Effector memory CD8-positive, alpha-beta T cell (primary cell): ENCODE results near the gene AQP6.
"Not testable (repeated sequence)": the region's sequence is repeated elsewhere in the genome, so short reads cannot be mapped to it uniquely, and the experiment has no call there.

Experiments used
- ATAC-seq: fragments of 150-1000 bp; cut with Tn5 transposase; replicated peaks from 2 replicates; pipeline ENCODE4 v1.10.0; 2021; ENCODE audit warnings: mild to moderate bottlenecking, moderate library complexity
- DNase-seq, 3 experiments: peaks; one replicate each; pipeline ENCODE4 v3.0.0; 2021
- H3K27ac Mint-ChIP-seq, 2 donors: one replicate each; pipeline ENCODE4 v1.8.0; 2022; ENCODE audit warnings: mild to moderate bottlenecking in 2 of 2, mixed read lengths in 2 of 2, moderate library complexity in 2 of 2
- H3K27me3 Mint-ChIP-seq, 2 donors: one replicate each; pipeline ENCODE4 v1.8.0; 2022; ENCODE audit warnings: mixed read lengths in 2 of 2
- H3K36me3 Mint-ChIP-seq: one replicate; pipeline ENCODE4 v1.8.0; 2022; ENCODE audit warnings: mild to moderate bottlenecking, moderate library complexity, mixed read lengths; ENCODE audit not compliant: insufficient read depth
- H3K4me1 Mint-ChIP-seq, 2 donors: one replicate each; pipeline ENCODE4 v1.8.0; 2022; ENCODE audit warnings: low read depth in 2 of 2, mixed read lengths in 2 of 2
- H3K4me3 Mint-ChIP-seq, 2 donors: one replicate each; pipeline ENCODE4 v1.8.0; 2022; ENCODE audit warnings: mild to moderate bottlenecking in 2 of 2, mixed read lengths in 2 of 2, moderate library complexity in 2 of 2
- H3K9me3 Mint-ChIP-seq, 2 donors: one replicate each; pipeline ENCODE4 v1.8.0; 2022; ENCODE audit warnings: mixed read lengths in 2 of 2

Gene AQP6

GRCh38 chr12:49976557-49976956 is 3.8 kb downstream of the AQP6 start:
- Mint-ChIP-seq H3K4me3 (no peak overlapping the region), H3K27ac (no peak overlapping the region)

DNA sequence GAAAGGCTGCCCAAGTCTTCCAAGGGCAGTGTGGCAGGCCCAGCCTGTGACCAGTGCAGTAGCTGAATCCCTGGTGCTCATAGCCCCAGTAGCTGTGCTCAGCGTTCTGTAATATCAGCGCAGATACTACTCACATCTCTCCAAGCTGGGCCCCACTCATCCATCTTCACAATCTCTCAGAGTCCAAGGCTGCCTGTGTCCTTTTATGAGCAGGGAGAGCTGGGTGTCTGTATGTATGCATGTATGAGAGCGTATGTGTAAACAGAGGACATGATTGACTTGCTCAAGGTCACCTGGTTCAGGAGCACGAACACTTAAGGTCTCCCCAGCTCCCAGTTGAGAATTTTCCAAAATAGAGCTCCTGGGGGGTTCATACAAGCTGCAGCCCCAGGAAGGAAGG is 5.4 kb downstream of the AQP6 start:
- DNase-seq (no peak), ATAC-seq (no peak)
- Mint-ChIP-seq H3K36me3 (no peaks in the 10 kb centered on the region), H3K27ac (no peak overlapping the region), H3K4me1 (no peaks in the 10 kb centered on the region), H3K9me3 (no peaks in the 10 kb centered on the region), H3K27me3 (no peaks in the 10 kb centered on the region), H3K4me3 (no peak overlapping the region)

More at GRCh38 chr12:49976557-49976956, 3.8 kb downstream of the AQP6 start:
- Mint-ChIP-seq H3K9me3 (no peaks in the 10 kb centered on the region), H3K36me3 (no peaks in the 10 kb centered on the region), H3K27me3 (no peaks in the 10 kb centered on the region), H3K4me1 (no peaks in the 10 kb centered on the region)
- no peak for ATAC-seq
- DNase-seq: no peak

DNA sequence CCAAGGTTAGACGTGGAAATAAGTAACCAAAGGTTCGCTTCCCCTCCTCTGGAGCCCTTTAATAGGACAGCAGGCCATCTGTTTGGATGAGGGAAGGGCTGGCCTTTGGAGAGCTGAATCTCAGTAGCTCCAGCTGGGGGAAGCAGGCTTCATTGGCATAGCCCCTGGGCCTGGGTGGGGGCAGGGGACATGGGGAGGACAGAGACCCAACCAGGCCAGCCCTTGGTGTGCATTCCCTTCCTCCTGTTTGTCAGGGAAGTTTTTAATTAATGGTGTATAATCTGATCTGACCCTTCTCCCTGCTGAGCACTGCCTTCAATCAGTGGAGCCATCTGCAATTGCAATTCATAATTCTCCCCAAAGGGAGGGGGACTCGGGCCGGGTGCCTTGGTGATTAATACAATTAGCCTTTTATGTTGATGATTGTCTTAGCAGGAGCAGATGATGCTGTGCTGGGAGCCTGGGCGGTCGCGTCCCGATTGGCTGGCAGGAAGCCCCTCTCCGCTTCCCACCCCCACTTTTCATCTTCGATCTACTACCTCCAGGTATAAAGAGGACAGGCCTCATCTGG is 6.4 kb downstream of the AQP6 start:
- H3K9me3 Mint-ChIP-seq: no peaks in the 10 kb centered on the region
- H3K27ac Mint-ChIP-seq: peak overlapping the region in 1 of 2 donors; percentile 31
- H3K36me3 Mint-ChIP-seq: no peaks in the 10 kb centered on the region
- DNase-seq: no peak
- no peaks in the 10 kb centered on the region for H3K4me1 Mint-ChIP-seq
- ATAC-seq: no peak
- H3K27me3 Mint-ChIP-seq: no peaks in the 10 kb centered on the region
- H3K4me3 Mint-ChIP-seq: no peak overlapping the region

DNA sequence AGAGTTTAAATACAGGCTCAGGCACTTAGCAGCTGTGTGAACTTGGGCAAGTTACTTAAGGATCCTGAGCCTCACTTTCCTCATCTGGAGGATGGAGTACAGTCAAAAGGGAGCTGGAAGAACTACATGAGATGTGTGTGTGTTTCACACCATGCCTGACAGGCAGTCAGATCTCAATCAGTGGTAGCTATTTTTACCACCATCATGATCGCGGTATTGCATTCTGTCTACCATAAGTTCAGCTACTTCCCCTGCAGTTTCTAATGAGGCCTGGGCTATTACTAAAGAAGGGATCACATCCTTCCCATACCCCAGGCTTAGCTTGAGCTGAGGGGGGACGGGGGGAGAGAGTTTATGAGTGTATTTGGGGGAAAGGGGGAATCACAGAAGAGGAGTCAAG is 7.0 kb downstream of the AQP6 start:
- H3K36me3 Mint-ChIP-seq: no peaks in the 10 kb centered on the region
- no peaks in the 10 kb centered on the region for H3K4me1 Mint-ChIP-seq
- DNase-seq (no peak), ATAC-seq (no peak)
- H3K9me3 Mint-ChIP-seq: no peaks in the 10 kb centered on the region
- no peak overlapping the region for H3K4me3 Mint-ChIP-seq
- H3K27ac Mint-ChIP-seq: peak overlapping the region in 1 of 2 donors; percentile 31
- H3K27me3 Mint-ChIP-seq: no peaks in the 10 kb centered on the region

GRCh38 chr12:49980501-49981349 is 8.0 kb downstream of the AQP6 start:
- no peaks in the 10 kb centered on the region for H3K36me3 Mint-ChIP-seq
- no peak overlapping the region for H3K4me3 Mint-ChIP-seq
- DNase-seq: no peak
- H3K27ac Mint-ChIP-seq: no peak overlapping the region
- no peak for ATAC-seq
- H3K9me3 Mint-ChIP-seq: no peaks in the 10 kb centered on the region
- no peaks in the 10 kb centered on the region for H3K4me1 Mint-ChIP-seq
- H3K27me3 Mint-ChIP-seq: no peaks in the 10 kb centered on the region

DNA sequence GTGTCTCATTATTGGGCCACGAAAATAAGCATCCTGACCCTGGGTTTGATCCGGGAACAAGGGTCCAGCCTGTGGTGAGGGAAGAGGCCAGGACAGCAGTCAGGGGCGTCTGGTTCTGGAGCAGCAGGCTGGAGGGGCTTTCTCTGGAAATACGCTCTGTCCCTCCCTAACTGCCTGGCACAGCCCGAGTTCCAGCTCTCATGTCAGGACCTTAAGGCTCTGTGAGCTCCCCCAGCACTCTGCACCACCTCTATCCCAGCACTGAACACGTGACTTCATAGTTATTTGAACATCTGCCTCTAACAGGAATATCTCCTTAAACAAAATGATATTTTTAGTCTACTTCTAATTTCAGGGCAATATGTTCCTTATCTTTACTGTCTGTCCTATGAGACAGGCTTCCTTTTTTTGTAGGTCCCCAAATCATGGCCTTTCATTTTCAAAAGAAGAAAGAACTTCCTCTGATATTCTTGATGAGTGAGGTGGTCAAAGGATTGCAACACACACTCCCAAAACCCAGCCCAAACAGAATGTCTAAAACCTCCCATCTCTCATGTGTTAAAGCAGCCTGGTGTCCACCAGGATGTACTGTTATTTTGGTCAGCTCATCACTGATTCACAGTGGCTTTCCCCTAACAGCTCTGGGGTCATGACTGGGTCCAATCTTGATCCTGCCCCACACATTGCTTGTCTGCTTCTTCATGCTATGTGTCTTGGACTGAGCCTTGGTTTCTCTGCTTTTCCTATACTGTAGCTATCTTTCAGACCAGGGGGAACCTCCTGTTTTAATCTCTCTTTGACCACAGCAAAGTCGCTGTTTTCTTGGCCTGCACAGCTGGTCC is 9.7 kb downstream of the AQP6 start:
- H3K27ac Mint-ChIP-seq: no peak overlapping the region

GRCh38 chr12:49983892-49984291 is 11.1 kb downstream of the AQP6 start:
- Mint-ChIP-seq H3K4me1 (no peaks in the 10 kb centered on the region), H3K27me3 (no peaks in the 10 kb centered on the region), H3K27ac (peak overlapping the region in 1 of 2 donors; percentile 15), H3K36me3 (no peaks in the 10 kb centered on the region), H3K4me3 (no peak overlapping the region), H3K9me3 (no peaks in the 10 kb centered on the region)
- ATAC-seq: no peak
- DNase-seq: no peak

More for the DNA sequence above, 9.7 kb downstream of the AQP6 start:
- Mint-ChIP-seq H3K36me3 (no peaks in the 10 kb centered on the region), H3K4me1 (no peaks in the 10 kb centered on the region), H3K9me3 (no peaks in the 10 kb centered on the region), H3K4me3 (no peak overlapping the region), H3K27me3 (no peaks in the 10 kb centered on the region)
- no peak for ATAC-seq
- DNase-seq: no peak

- Mint-ChIP-seq H3K4me1 (no peaks in the 10 kb centered on the region), H3K36me3 (peaks cover 5% of the 10 kb centered on the region), H3K27me3 (no peaks in the 10 kb centered on the region), H3K9me3 (no peaks in the 10 kb centered on the region), H3K27ac (no peak overlapping the region), H3K4me3 (no peak overlapping the region)
- ATAC-seq (no peak), DNase-seq (no peak)
These were observed 12.0 kb downstream of the AQP6 start for GRCh38 chr12:49984476-49985359.

GRCh38 chr12:49985981-49986380 is 13.2 kb downstream of the AQP6 start:
- H3K4me3 Mint-ChIP-seq: no peak overlapping the region
- peaks cover 10% of the 10 kb centered on the region for H3K36me3 Mint-ChIP-seq
- H3K27ac Mint-ChIP-seq: no peak overlapping the region
- ATAC-seq: no peak
- no peaks in the 10 kb centered on the region for H3K27me3 Mint-ChIP-seq
- H3K4me1 Mint-ChIP-seq: no peaks in the 10 kb centered on the region
- no peaks in the 10 kb centered on the region for H3K9me3 Mint-ChIP-seq
- no peak for DNase-seq

- not testable (repeated sequence) for DNase-seq, H3K4me1 Mint-ChIP-seq, ATAC-seq, H3K27me3 Mint-ChIP-seq, H3K27ac Mint-ChIP-seq, H3K9me3 Mint-ChIP-seq, H3K4me3 Mint-ChIP-seq
- peaks cover 11% of the 10 kb centered on the region for H3K36me3 Mint-ChIP-seq
These were observed 13.7 kb downstream of the AQP6 start for GRCh38 chr12:49986476-49986875.

DNA sequence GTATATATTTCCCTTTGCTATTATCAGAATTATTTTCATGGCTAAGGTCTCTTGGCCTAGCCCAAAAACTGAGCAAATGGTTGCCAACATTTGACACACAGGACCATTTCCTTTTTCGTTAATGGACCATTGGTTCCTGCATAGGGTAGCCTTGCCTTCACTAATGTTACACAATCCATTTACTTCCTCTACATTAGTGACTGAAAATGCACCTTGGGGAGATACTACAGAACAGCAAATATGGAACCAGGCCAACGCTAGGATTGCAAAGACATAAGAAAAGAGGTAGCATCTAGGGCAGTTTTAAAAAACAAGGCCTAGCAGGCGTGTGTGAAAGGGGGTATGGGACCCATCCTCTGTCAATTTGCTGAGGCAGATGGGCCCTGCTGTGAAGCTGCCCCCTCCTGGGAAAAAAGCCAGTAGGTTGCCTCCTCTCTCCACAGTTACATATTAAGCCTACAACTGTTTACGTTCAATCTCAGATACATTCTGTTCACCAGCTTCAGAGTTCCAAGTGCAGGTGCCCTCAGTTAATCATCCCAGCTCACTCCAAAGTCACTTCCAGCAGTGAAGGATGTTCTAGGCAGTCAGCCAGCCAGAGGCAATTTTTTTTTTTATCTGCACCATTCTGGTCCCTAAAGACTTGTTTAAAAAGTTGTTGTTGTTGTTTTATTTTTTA is 15.0 kb downstream of the AQP6 start:
- Mint-ChIP-seq H3K27me3 (no peaks in the 10 kb centered on the region), H3K4me1 (no peaks in the 10 kb centered on the region), H3K9me3 (no peaks in the 10 kb centered on the region), H3K27ac (no peak overlapping the region), H3K4me3 (no peak overlapping the region), H3K36me3 (peaks cover 13% of the 10 kb centered on the region)
- ATAC-seq (no peak), DNase-seq (no peak)

GRCh38 chr12:49989400-49989799 is 16.7 kb downstream of the AQP6 start:
- H3K36me3 Mint-ChIP-seq: peaks cover 20% of the 10 kb centered on the region
- not testable (repeated sequence) for ATAC-seq, H3K27me3 Mint-ChIP-seq, H3K27ac Mint-ChIP-seq, H3K9me3 Mint-ChIP-seq, H3K4me1 Mint-ChIP-seq, DNase-seq, H3K4me3 Mint-ChIP-seq
